CD1c-positive myeloid dendritic cell (primary cell): ENCODE results near the gene DMC1.
A peak's percentile ranks its signal among the peaks of the same experiment; 100 is the strongest.
"Not testable (repeated sequence)": the region's sequence is repeated elsewhere in the genome, so short reads cannot be mapped to it uniquely, and the experiment has no call there.

ENCODE experiments used
- DNase-seq: peaks from one replicate; pipeline ENCODE4 v3.0.0-alpha.2; 2016; ENCODE audit errors: extremely low spot score

The DMC1 gene

GRCh38 chr22:38569972-38570778 lies at the start of gene DMC1:
Gene DMC1, minus strand, starts transcription at chr22:38570183. Its CDS starts 1,927 bp downstream, at chr22:38568256.
- peak; percentile 82 for DNase-seq

- no peak for DNase-seq
Observed at GRCh38 chr22:38618682-38619081, 48.7 kb upstream of the DMC1 start.

- DNase-seq: no peak
Observed at GRCh38 chr22:38618258-38618657, 48.3 kb upstream of the DMC1 start.

DNA sequence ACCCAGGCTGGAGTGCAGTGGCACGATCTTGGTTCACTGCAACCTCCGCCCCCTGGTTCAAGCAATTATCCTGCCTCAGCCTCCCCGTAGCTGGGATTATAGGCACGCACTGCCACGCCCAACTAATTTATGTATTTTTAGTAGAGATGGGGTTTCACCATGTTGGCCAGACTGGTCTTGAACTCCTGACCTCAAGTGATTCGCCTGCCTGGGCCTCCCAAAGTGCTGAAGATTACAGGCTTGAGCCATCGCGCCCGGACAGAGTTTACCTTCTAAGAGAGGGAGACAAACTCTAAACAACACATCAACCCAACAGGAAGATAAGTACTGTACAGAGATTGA lies 45.1 kb upstream of the DMC1 start:
- not testable (repeated sequence) for DNase-seq

- DNase-seq: no peak
Observed at GRCh38 chr22:38614332-38615063, 44.5 kb upstream of the DMC1 start.

DNA sequence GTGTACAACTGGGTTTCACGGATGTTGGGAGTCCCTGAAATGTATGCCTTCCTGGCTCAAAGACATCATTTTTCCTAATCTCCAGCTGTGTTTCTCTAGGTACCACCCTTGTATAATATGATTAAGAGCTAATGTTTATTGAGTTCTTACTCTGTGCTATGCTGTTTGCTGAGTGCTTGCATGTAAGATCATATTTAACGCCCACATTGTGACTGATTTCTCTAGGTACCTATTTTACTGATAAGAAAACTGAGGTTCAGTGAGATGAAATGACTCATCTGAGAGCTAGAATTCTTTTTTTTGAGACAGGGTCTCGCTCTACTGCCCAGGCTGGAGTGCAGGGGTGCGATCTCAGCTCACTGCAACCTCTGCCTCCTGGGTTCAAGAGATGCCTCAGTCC lies 43.6 kb upstream of the DMC1 start:
- no peak for DNase-seq

DNA sequence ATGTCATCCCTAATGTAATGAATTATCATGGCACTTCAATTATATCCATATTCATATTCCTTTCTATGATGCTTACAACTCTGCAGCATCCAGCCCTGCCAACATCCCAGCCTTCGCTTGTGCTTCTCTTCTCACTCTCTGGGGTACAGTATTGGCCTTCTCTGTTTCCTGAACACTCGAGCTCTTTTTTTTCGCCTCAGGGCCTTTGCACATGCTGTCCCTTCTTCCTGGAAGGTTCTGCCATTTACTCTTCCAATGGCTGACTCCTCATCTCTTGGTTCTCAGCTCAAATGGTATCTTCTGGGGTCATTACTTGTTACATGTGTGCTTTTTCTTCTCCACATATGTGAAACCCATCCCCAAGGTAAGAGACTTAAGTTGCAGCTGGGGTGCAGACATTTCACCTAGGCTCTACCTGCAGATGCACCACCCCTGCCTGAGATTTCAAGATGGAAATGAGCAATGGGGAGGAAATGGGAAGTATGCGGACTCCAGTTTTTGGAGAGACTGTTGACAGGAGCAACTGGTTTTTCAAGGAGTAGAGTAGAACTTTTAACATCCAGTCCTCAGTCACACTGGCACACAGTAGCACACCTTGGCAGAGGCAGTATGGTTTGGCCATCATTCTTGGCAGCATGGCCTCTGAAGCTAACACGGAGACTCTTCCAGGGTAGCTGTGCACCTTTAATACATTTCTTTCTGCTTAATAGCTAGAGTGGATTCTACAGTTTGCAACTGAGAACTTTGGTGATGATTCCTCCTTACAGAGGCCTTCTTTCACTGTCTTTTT lies 42.4 kb upstream of the DMC1 start:
- no peak for DNase-seq

GRCh38 chr22:38611559-38611958 lies 41.6 kb upstream of the DMC1 start:
- no peak for DNase-seq

- no peak for DNase-seq
Observed at GRCh38 chr22:38610234-38610633, 40.3 kb upstream of the DMC1 start.

DNA sequence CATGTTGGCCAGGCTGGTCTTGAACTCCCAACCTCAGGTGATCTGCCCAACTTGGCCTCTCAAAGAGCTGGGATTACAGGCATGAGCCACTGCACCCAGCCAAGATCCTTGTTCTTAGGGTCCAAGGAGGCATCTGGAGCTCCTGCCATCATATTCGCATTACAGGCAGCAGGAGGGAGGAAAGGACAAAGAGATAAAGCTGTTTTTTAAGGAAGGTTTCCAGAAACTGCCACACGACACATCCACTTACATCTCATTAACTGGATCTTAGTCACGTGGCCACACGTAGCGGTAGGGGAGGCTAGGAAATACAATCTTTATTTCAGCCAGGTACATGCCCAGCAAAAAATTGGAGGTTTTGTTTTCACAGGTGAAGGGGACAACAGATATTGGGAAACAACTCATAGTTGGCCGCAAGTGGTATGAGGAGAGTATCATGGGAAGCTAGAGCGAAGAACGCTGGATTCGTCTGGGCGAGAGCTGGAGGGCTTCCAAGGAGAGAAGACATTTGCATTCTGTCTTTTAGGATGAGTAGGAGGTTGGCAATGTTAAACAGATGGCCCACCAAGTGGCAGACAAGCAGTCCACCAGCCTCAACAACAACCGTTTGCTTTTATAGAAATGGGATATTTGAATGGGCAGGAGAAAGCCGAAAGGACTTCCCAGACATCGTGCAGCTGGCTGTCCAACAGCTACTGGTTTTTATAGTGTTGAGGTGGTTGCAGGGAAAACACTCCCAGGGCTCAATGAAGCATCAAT lies 39.2 kb upstream of the DMC1 start:
- no peak for DNase-seq

GRCh38 chr22:38607680-38608079 lies 37.7 kb upstream of the DMC1 start:
- DNase-seq: no peak

DNA sequence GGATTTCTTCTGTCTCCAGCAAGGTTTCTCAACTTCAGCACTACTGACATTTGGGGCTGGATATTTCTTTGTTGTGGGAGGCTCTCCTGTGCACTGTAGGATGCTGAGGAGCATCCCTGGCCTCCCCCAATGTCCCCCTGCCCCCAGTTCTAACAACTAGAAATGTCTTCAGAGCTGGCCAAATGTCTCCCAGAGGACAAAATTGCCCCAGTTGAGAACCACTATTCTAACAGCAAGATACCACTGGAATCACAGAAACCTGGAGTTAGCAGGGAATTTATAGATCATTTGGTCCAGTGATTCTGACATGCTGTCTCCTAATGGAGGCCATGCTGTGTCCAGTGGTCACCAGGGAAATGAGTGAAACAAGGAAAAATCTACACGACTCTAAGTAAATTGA lies 32.2 kb upstream of the DMC1 start:
- DNase-seq: no peak

- DNase-seq: no peak
Observed at GRCh38 chr22:38601221-38601764, 31.3 kb upstream of the DMC1 start.

DNA sequence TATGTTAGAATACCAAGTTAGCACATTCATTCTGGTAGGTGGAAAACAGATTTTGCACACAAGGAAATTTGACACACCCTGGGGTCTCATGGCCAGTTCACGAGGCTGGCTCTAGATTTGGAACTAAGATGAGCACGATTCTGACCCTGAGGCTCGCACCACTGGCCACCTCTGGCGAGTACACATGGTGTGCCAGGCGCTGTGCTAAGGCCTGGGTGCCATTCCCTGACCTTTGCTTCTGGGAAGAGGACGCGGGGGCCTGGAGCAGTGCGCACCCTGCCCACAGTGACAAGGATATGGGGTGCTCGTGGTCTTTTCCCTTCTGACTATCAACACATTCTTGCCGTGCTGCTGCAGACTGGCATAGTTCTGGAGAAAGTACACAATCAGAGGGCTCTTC lies 29.5 kb upstream of the DMC1 start:
- DNase-seq: no peak

GRCh38 chr22:38582923-38583322 lies 12.9 kb upstream of the DMC1 start:
- not testable (repeated sequence) for DNase-seq

GRCh38 chr22:38578505-38578904 lies 8.5 kb upstream of the DMC1 start:
- DNase-seq: no peak

DNA sequence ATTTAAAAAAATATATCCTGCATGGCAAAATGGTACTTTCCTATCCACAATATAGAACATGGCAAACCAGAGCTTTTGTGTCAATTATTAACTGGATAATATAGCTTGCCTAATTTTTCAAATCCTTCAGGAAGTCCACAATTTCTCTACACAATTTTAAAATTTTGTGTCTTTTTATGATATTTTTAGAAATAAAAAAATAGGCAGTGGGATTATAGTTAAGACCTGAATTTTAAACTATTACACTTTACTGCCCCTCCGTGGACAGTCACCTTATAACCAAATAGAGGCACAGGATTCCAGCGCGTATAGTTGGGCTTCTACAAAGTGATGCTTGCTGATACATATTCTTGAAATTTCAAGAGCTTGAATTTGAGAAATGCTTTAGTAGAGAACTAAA lies 2.1 kb upstream of the DMC1 start:
- DNase-seq: peak; percentile 67

DNA sequence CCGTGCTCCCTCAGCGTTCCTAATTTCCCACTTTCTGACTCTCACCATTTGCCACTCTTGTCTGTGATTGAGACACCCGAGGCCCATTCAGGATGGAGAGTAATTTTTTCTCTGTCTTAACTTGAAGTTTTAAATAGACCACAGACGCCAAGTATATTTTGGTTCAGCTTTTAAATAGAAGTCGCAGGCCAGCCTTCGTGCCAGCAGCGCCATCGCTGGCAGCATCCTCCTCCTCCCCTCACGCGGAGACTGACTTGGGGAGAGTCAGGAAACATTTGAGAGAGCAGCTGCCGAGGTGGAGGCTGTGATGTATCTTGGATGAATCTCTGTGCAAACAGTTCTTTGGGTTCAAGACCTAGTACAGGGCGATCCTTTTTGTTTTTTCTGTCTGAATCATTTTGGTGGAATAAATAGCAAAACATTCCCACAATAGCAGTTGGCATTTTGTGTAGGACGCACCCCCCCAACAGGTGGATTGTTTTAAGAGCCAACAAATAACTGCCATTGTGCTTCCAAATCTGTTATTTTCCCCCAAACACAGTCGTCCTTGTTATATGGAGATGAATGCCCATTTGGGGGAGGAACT lies 889 bp upstream of the DMC1 start:
- peak; percentile 18 for DNase-seq

DNA sequence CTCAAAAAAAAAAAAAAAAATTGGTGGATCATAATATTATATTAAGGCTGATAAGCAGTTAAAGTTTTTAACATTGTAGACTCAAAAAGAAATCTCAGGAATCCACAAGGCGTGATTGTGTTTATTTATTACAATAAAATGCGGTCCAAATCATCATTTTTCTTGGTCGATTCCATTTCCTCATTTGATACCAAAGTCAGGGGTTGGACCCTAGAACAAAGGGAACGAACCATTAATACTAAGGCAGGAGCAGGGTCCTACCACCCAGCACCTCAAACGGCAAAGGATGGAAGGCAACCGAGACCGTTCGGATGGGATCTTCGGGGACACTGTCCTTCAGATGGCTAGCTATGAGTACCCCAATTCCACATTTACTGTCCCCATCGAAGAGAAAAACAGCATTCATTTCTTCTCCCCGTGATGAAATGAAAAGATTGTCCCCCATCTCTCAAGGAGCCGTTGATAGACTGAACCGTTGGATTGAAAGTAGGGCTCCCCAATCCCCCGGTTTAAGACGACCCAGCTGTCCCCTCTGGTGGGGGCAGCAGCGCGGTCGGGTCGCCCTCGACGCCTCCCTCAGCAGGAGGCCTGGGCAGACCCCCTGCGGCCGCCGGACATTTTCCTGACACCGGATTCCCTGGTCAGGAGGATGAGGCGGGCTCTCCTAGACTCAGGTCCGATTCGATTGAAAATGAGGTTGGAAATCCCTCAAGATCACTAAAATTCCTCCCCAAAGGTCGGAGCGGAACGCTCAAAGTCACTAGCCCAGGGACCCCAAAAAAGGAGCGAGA lies 607 bp downstream of the DMC1 start:
- DNase-seq: no peak
